GM18951 (cell line): ENCODE results near the gene RAB11B.

Experiments used
- POLR2A ChIP-seq: IDR thresholded peaks from 4 replicates; pipeline ENCODE4 v1.6.1; 2011; ENCODE audit warnings: mild to moderate bottlenecking; ENCODE audit not compliant: insufficient read length, insufficient read depth; ENCODE audit errors: extremely low read depth
- in situ Hi-C: fragments of 300-500 bp; cut with MboI; formaldehyde crosslinking; loops from one replicate; pipeline ENCODE4 v1.12.0; 2022; ENCODE audit warnings: low sequenced_read_pairs, mixed read lengths, inconsistent platforms; ENCODE audit not compliant: unreplicated experiment

RAB11B gene

GRCh38 chr19:8444677-8445487 is 54.7 kb downstream of the RAB11B start, which contains the start of gene HNRNPM:
HNRNPM (plus strand) TSS chr19:8444975; CDS start chr19:8444999, 24 bp downstream.
- TF ChIP-seq POLR2A = peak; percentile 95

GRCh38 chr19:8445488-8446001 is 55.4 kb downstream of the RAB11B start:
- in situ Hi-C loops = no loop called here
- TF ChIP-seq POLR2A = peak; percentile 23

More at GRCh38 chr19:8444677-8445487, 54.7 kb downstream of the RAB11B start, which contains the start of gene HNRNPM:
- in situ Hi-C loops = no loop called here

DNA sequence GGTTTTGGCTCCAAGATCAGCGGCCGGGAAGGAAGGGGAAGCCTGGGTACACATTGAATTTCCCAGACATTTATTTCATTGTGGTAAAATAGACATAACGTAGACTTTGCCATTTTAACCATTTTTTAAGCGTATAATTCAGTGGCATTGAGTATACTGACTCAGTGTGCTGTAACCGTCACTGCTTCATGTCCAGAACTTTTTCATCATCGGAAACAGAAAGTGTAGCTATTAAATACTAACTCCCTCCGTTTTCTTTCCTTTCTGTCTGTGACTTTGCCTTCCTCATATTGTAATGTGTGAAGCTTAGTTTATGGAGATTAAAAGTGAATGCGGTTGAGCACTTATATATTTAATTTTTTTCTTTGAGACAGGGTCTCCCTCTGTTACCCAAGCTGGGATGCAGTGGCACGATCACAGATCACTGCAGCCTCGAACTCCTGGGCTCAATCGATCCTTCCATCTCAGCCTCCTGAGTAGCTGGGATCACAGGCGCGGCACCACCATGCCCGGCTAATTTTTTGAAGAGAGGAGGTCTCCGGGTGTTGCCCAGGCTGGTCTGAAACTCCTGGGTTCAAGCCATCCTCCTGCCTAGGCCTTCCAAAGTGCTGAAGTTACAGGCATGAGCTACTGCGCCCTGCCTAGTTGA is 56.0 kb downstream of the RAB11B start:
- in situ Hi-C loops = no loop called here
- TF ChIP-seq POLR2A = no peak

- in situ Hi-C loops = no loop called here
- TF ChIP-seq POLR2A = no peak
These were observed 59.7 kb downstream of the RAB11B start for GRCh38 chr19:8449830-8450229.

DNA sequence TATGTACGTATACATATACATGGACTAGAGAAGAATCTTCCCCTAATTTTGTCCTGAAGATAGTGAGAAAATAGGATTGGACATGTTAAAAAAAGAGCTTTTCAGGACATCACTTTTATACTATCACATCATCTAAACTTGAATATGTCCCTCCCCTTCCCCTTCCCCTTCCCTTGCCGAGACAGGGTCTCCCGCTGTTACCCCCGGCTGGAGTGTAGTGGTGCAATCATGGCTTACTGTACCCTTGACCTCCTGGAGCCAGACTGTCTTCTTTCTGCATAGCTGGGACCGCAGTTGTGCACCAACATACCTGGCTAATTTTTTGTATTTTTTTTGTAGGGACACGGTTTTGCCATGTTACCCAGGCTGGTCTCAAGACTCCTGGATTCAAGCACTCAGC is 61.2 kb downstream of the RAB11B start:
- no peak for TF ChIP-seq POLR2A
- in situ Hi-C loops = no loop called here

- no peak for TF ChIP-seq POLR2A
- in situ Hi-C loops = no loop called here
These were observed 61.7 kb downstream of the RAB11B start for GRCh38 chr19:8451885-8452284.

DNA sequence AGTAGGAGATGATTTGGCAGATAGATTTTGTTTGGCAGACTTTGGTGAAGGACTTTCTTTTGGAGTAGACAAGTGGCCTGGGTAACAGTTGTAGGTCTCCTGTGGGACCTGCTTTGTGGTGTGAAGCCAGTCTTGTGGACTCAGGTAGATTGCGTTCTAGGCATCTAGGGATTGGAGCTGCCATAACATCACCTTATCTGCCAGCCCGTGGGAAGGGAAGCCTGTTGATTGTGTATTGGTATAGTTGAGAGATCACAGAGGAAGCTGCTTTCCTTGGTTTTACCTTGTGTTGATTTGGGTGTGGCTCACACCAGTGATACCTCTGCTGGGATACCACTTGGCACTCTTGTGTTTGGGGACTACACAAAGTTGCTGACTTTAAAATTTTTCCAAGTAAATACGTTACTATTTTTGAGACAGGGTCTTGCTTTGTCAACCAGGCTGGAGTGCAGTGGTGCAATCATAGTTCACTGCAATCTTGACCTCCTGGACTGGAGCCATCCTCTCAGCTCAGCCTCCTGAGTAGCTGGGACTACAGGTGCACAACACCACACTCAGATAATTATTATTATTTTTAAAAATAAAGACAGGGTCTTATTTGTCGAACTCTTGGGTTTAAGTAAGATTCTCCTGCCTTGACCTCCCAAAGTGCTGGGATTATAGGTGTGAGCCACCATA is 62.4 kb downstream of the RAB11B start:
- TF ChIP-seq POLR2A = no peak
- in situ Hi-C loops = no loop called here

GRCh38 chr19:8453616-8454015 is 63.5 kb downstream of the RAB11B start:
- in situ Hi-C loops = no loop called here
- TF ChIP-seq POLR2A = no peak
